Non-pigmented ciliary epithelial cell (primary cell): Measurements from ENCODE around the gene RGS1.

Experiments
- DNase-seq: peaks from one replicate; pipeline ENCODE4 v3.0.0-alpha.2; 2010; ENCODE audit warnings: low read depth

Gene RGS1

DNA sequence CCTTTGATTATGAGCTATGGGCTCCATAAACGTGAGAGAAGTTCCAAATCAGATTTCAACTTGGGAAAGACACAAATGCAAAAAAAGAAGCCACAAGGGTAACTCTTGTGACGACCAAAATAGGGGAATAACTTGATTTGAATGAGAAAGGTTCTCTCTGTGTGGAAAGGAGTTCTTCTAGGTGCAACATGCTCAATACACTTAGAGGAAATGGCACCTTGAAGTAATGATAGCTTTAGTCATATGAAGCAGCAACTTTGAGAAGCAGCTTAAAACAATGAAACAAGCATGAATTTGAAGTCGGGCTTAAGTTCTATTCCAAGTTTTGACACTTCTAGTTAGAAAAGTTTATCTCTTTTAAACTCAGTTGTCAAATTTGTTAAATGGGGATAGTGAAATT, 21.8 kb upstream of the RGS1 start:
- no peak for DNase-seq

DNA sequence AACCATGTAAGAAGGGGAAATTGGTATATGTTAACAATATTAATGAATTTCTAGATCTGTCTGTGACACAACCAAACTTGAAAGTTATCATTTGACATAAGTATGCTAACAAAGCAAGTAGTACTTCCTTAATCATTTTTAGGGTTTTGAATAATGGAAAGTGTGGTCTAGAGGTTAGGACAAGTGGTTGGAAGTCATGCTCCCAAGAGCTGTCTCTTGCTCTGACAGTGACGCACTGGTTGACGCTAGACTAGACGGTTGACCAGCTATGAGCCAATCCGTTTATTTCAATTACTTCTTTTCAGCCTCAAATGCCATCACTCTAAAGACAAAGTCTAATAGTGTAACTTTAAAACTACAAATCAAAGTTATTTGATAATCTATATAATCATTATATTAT, 20.7 kb upstream of the RGS1 start:
- DNase-seq = no peak

DNA sequence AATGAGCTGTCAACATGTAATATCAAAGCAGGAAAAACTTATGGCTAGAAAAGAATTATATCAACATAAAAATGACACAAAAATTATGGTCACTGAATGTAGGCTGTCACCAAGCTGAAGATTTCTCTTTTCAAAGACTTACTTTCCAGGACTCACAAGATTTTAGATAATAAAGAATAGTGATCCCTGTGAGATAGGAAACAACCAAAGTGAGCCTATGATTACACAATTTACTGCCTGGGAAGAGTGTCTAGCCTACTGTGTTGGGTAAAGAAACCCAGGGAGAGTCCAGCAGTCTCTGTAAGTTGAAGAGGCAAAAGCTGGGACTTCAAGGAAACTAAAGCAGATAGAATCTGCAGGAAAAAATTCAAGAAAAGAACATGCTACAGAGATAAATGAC, 20.2 kb upstream of the RGS1 start:
- DNase-seq = no peak

DNA sequence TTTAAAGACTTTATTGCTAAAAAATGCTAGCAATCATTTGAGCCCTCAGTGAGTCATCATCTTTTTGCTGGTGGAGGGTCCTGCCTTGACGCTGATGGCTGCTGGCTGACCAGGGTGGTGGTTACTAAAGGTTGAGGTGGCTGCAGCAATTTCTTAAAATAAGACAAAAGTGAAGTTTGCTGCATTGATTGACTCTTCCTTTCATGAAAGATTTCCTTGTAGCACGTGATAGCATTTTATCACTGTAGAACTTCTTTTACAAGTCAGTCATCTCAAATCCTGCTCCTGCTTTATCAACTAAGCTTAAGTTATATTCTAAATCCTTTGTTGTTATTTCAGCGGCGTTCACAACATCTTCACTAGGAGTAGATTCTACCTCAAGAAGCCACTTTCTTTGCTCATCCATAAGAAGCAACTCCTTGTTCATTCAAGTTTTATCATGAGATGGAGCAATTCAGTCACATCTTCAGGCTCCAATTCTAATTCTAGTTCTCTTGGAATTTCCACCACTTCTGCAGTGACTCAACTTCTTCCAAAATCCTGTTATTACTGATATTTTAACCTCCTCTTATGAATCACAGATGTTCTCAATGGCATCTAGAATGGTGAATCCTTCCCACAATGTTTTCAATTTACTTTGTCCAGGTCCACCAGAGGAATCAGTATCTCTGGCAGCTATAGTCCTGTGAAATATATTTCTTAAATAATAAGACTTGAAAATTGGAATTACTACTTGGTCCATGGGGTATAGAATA, 17.6 kb upstream of the RGS1 start:
- DNase-seq = no peak

DNA sequence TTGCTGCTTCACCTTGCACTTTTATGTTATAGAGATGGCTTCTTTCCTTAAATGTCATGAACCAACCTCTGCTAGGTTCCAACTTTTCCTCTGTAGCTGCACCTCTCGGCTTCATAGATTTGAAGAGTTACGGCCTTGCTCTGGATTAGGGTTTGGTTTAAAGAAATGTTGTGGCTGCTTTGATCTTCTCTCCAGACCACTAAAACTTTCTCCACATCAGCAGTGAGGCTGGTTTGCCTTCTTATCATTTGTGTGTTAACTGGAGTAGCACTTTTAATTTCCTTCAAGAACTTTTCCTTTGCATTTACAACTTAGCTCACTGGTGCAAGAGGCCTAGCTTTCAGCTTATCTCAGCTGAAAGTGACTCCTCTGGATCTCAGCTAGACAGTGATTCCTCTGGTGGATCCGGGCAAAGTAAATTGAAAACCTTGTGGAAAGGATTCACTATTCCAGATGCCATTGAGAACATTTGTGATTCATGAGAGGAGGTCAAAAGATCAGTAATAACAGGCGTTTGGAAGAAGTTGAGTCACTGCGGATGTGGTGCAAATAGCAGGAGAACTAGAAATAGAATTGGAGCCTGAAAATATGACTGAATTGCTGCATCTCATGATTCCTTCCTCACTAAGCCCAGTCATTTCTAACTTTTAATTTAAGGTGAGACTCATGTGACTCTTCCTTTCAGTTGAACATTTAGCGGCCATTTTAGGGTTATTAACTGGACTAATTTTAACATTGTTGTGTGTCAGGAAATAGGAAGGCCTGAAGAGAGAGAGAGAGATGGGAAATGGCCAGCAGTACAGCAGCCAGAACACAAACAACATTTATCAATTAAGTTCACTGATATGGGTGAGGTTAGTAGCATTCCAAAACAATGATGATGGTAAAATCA, 16.2 kb upstream of the RGS1 start:
- DNase-seq = peak; percentile 96

DNA sequence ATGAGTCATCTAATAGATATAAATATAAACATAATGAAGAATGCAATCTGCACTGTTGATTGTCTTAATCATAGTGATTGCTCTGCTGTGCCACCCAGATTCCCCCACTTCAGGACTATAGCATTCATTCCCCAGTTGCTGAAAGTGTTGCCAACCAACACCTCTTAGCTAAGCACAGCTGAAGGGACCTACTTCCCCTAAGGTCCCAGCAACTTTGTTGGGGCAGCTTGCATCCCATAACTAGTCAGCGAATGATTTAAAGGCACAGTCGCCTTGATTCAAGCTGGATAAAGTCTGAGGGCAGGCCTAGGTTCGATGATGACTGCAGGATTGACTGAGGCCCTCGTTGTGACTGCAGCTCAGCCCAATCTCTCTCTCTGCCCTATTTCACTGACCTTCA, 14.3 kb upstream of the RGS1 start:
- no peak for DNase-seq

DNA sequence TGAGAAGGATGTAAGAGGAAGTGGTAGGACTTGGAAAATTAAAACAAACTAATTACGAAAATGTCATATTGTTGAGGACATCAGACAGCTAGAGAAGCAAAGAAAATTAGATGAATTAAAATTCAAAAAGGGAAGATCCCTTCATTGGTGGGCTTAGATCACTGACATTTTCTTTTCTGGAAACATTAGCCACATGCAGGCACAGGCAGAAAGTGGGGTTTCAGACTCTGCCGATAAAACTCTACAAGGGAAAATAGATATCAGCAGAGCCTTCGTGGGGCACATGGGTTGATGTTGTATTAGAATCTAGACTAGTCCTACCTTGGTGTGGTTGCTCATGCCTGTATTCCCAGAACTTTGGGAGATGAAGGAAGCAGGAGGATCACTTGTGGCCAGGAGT, 12.4 kb upstream of the RGS1 start:
- DNase-seq = no peak

DNA sequence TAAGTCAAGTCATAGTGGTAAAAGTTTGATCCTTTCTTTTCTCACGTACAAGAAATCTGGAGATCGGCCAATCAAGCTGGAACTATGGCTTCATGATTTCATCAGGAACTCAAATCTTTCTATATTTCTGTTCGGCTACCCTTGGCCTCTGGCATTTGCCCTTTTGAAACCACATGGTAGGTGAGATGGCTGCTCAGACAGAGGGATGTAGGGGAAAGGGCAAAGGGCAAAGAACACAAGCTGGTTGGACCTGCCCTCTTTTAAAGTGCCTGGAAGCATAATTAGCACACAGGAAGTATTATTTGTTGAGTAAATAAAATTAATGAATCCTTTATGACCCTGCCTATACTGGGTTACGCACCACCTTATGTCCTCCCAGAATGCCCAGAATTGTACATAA, 11.5 kb upstream of the RGS1 start:
- DNase-seq = no peak

DNA sequence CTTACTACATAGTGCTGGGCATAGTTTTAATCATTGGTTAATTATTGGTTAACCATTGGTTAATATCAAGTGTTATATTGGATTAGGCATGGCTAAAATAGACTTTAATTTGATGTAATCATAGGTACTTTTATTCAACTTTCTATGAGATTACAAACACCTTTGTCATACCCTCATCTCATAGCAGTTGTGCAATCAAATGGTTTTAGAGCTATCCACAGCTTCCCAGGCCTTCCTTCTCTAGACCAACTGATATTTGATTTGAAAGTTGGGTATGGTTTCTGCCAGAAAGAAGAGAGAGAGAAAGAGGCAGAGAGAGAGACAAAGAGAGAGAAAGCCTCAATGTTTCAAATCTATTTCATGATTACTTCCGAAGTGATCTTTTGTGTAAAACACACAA, 9.6 kb upstream of the RGS1 start:
- no peak for DNase-seq

DNA sequence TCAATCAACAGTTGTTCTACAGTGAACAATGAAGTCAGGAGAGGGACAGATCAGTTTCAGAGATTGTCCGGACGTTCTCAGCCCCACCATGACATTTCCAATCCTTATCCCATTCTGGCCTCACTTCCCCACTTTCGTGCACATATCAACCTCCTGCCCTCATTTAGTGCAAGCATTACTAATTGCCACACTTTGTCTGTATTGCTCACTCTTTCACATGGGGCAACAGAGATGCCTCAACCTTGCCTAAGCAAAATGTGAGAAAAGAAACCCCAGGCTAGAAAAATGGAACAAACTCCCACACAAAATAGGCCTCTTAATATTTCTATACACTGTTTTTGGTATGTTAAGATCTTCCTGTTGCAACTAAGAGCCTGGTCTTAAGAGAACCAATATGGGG, 8.9 kb upstream of the RGS1 start:
- DNase-seq = no peak

DNA sequence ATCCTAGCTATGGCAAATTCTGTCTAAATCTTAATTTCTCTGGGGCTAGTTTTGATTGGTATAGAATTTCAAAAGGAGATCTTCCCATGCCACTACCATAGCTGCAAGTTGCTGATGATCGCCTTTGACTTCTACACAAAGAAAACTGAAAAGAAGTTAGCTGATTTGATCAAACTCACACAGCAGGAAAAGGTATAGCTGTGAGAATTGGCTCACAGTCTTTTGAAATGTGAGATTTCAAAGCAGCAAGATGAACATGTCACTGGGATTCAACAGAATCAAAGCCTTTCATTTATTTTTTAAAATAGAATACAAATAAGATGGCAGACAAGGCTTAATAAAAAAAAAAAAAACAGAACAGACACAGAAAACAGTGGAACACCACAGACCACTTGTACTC, 7.5 kb upstream of the RGS1 start:
- DNase-seq = no peak

DNA sequence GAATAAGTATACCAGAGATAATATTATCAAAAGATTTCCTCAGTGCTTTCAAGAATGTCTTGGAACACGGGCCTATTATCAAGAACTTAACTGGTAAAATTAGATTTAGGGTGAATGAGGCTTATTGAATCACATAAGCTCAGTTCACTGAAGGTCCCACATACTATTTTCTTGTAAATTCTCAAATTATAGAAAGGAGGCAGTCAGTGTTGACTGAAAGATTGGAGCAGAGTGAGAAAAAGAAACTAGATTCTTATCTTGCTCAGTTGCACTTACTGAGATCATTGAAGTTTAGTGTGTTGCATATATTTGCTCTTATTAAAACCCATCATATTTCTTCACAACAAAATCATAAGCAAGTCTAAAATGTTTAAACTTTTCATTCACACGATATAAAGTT, 3.9 kb upstream of the RGS1 start:
- no peak for DNase-seq

DNA sequence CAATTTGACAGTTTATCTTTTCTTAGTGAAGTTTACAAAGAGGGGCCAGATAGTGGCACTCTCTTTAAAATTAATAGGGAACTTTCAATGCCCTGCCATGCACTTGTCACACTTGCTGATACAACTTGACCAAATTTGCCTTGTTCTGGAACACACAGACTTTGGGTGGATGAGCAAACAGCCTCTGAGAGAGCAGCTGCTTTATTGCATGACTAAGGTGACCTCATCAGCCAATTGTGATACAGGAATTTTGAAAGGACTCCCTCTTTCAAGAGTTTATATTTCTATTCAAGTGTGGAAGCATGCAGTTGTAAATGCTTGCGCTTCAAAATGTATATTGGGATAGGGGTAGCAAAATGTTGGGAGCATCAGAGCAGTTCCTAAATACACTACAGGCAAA, 2.1 kb upstream of the RGS1 start:
- no peak for DNase-seq

DNA sequence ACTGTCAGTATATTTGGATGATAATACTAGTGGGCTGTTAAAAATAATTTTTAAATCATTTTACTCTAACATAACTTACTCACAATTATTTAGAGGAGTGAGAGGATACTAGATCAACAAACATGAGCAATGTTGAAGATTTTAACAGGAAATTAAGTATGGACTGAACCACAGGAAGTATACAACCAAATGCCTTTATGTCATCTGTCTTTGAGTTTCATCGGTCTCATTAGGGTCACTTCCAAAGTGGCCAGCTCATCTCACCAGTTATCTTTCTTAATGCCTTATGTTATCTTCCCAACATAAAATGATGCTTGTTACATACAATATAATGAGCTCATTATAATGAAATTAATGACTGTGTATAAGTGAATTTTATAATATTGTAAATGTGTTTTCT, 1.5 kb upstream of the RGS1 start:
- DNase-seq = no peak

DNA sequence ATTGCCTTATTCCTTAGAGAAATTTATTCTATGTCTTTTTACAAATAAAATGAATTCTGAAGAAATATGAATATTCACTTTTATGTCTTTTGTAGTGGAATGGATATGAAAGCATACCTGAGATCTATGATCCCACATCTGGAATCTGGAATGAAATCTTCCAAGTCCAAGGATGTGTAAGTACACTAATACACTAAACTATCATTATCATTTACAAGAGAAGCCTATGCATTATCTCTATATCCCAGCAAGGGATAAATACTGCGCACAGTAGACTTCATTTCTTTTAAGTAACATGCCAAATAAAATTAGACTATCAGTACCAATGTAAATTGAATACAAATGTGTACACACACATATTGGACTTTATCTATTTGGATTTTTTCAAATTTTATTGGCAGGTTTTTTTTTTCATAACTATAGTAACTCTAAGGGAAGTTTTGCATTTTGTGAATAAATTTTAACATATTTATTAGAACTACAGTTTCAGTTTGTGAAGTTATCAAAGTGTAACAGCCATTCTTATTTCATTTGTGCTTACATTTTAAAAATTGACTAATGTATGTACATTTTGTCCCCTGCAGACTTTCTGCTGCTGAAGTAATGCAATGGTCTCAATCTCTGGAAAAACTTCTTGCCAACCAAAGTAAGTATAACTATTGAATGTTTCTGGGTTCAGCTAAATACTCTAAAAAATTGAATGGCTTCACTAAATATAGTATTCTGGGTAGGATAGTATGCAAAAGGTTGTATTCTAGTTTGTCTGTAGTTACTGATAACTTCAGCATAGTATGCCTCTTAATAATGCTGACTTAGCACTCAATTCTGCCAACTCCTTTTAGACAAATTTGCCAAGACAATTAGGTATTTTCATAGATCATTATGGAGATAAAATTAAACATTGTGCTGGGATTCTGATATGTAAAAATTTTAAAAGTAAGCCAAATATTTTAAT, 894 bp downstream of the RGS1 start:
- no peak for DNase-seq

DNA sequence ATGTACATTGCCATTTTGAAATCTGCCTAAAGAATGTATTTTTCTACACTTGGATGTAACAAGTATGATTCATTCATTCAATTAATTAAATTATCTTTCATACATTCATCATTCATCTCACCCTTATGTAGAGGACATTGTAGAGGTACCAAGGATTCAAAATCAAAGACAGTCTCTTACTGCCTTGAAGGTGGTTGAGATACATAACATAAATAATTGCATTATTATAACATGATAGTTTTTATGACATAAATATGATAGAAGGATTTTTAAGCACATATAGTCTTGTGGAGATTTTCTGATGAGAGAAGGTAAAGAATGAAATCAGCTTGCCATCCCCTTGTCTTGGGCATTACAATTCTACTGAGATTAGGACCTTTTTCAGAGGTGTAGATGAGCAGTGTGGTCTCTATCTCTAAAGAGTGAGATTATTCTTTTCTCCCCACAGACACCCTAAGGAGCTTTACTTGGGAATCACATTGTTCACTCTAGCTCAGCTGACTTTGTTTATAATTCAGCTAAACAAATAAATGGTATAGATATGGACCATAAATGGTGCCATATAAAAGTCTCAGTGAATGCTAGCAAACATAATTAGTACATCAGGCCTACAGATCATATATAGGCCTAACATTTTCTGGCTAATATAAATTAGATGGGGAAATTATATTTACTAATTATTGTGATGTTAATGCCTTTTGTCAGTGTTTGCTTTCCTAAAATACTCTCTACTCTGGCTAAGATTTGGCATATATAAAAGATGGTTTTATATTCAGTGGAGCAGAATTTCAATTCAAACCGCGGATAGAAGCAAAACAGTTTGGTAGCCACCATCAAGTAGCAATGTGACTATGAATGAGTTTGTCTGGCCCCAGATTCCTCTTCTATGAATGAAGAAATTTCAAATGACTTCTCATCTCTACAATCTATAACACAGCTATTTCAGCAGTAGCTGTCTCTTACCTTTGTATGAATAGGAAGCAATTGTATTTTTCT, 1.9 kb downstream of the RGS1 start:
- DNase-seq = no peak

DNA sequence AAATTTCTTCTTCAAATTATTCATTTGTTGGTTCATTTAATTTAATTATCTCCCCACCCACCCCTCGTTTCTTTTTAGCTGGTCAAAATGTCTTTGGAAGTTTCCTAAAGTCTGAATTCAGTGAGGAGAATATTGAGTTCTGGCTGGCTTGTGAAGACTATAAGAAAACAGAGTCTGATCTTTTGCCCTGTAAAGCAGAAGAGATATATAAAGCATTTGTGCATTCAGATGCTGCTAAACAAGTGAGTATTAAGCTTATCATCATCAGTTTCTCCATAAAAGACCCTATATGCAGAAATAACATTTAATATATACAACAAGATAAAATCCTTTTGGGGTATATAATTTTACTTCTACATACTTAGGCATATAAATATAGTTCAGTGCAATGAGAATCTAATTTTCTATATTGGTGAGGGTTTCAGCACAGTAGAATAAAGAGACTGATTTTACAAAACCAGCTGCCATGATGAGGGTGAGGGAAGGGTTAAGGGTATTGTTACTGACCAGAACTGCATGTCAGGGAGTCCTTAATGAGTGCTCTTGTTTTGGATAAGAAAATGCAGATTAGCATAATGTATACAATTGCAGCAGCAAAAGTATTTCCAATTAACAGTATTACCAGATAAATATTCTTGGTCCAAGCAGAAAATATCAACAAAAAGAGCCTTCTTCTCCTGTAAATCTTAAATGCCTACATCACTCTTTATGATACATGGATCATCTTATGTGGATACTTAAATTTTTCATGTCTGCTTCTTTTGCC, 2.8 kb downstream of the RGS1 start:
- no peak for DNase-seq

DNA sequence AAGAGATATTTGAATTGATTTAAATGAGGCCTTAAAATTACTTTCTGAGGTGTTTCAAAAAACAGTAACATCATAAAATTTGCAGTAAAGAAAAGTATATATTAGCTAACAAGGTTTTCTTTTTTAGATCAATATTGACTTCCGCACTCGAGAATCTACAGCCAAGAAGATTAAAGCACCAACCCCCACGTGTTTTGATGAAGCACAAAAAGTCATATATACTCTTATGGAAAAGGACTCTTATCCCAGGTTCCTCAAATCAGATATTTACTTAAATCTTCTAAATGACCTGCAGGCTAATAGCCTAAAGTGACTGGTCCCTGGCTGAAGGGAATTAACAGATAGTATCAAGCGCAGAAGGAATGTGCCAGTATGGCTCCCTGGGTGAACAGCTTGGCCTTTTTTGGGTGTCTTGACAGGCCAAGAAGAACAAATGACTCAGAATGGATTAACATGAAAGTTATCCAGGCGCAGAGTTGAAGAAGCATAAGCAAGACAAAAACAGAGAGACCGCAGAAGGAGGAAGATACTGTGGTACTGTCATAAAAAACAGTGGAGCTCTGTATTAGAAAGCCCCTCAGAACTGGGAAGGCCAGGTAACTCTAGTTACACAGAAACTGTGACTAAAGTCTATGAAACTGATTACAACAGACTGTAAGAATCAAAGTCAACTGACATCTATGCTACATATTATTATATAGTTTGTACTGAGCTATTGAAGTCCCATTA, 3.6 kb downstream of the RGS1 start:
- DNase-seq = no peak

DNA sequence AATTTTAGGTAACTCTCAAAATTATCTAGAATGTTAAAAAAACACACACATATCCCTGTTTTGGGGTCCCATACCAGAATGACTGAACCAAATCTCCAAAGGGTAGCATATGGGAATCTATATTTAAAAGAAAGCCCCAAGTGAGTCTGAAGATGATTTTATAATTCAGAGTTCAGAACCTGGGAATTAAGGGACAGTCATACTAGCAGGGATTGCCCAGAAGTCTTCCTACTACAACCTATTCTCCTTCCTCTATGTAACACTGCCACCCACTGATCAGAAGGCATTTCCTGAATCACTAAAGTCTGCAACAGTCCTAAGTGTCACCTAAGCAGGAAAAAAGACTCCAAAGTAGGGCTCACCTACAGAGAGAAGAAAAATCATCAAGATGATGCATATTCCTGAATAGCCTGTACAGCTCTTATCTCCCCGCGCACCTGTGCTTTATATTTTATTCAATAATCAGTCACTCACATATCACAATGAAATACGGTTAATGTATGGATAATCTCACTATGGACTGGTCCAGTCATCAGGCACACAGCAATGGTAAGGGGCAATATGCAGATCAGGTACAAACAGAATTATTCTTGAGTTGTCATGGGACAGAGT, 4.9 kb downstream of the RGS1 start:
- no peak for DNase-seq
